Measurements from ENCODE around the gene PTBP1.

- TF ChIP-seq POLR2AphosphoS5 (IDR thresholded peaks at IDR 0.05; ENCODE audit: insufficient read depth, low read depth, low read length) = no peak
- TF ChIP-seq, protein P1, sequence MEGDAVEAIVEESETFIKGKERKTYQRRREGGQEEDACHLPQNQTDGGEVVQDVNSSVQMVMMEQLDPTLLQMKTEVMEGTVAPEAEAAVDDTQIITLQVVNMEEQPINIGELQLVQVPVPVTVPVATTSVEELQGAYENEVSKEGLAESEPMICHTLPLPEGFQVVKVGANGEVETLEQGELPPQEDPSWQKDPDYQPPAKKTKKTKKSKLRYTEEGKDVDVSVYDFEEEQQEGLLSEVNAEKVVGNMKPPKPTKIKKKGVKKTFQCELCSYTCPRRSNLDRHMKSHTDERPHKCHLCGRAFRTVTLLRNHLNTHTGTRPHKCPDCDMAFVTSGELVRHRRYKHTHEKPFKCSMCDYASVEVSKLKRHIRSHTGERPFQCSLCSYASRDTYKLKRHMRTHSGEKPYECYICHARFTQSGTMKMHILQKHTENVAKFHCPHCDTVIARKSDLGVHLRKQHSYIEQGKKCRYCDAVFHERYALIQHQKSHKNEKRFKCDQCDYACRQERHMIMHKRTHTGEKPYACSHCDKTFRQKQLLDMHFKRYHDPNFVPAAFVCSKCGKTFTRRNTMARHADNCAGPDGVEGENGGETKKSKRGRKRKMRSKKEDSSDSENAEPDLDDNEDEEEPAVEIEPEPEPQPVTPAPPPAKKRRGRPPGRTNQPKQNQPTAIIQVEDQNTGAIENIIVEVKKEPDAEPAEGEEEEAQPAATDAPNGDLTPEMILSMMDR (IDR thresholded peaks at IDR 0.05; ENCODE audit: extremely low read depth in 1 of 2, insufficient read depth in 1 of 2, low read depth in 1 of 2, low read length in 2 of 2) = no peak
- TF ChIP-seq POLR2A (IDR thresholded peaks at IDR 0.05; ENCODE audit: low read depth, low read length) = no peak
Measured at GRCh38 chr19:844546-844971, 47.3 kb downstream of the PTBP1 start.

All from endothelial cell of umbilical vein (primary cell).